Keratinocyte (primary cell): ENCODE measurements around the gene RALGPS1.

Source experiments
- EZH2 ChIP-seq: IDR thresholded peaks from one replicate; pipeline ENCODE4 v1.6.1; 2012; ENCODE audit warnings: inconsistent platforms, mild to moderate bottlenecking, low read length, moderate library complexity
- TF ChIP-seq, protein P1 (sequence below), 3 experiments: IDR thresholded peaks in 1 of 3; conservative IDR thresholded peaks in 1 of 3; optimal IDR thresholded peaks in 1 of 3; 2 replicates in 2 of 3; 3 replicates in 1 of 3; pipeline versions ENCODE3 to v1.5.1; 2011; ENCODE audit warnings: low read length in 3 of 3, mild to moderate bottlenecking in 3 of 3, moderate library complexity in 2 of 3, control low read depth in 1 of 3, inconsistent platforms in 1 of 3; ENCODE audit not compliant: insufficient read depth in 2 of 3; ENCODE audit errors: extremely low read depth in 1 of 3

DNA sequence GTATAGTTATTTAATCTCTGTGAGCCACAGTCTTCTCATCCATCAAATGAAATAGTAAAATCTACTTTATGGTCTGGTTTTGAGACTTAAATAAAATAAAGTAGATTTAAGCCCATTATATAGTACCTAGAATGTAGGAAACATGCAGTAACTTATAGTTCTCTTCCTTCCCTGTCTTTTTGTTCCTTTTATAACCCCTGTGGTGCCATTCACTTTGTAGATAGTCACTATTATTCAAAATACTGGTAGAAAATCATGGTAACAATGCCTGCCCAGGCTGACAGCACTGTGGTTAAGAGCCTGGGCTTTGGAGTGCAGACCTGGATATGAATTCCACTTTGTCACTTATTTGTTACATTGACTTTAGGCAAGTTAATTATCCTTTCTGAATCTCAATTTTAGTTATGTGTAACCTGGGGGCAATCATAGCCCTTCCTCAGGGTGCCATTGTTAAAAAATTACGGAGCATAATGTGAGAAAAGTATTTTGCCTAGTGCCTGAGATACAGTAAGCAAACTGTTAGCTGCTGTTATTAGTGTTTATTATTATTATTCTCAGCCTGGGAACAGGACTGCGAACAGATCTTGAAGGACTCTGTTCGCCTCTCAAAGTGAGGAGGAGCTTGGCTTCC is 100.4 kb downstream of the RALGPS1 start:
- TF ChIP-seq, protein P1, sequence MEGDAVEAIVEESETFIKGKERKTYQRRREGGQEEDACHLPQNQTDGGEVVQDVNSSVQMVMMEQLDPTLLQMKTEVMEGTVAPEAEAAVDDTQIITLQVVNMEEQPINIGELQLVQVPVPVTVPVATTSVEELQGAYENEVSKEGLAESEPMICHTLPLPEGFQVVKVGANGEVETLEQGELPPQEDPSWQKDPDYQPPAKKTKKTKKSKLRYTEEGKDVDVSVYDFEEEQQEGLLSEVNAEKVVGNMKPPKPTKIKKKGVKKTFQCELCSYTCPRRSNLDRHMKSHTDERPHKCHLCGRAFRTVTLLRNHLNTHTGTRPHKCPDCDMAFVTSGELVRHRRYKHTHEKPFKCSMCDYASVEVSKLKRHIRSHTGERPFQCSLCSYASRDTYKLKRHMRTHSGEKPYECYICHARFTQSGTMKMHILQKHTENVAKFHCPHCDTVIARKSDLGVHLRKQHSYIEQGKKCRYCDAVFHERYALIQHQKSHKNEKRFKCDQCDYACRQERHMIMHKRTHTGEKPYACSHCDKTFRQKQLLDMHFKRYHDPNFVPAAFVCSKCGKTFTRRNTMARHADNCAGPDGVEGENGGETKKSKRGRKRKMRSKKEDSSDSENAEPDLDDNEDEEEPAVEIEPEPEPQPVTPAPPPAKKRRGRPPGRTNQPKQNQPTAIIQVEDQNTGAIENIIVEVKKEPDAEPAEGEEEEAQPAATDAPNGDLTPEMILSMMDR (optimal IDR thresholded peaks at IDR 0.05 in 1 of 3, IDR thresholded peaks at IDR 0.05 in 1 of 3, conservative IDR thresholded peaks at IDR 0.05 in 1 of 3; ENCODE audit: extremely low read depth in 1 of 3, insufficient read depth in 2 of 3, low read length in 3 of 3) = no peak
- no peak for TF ChIP-seq EZH2
